ENCODE data around the gene MAIP1. TPM values are rescaled to one million over a fixed set of nuclear protein-coding genes. Genes with fewer than 3 reads are reported as not detected.

The MAIP1 gene
- total RNA-seq, 1 donor from 2014 or later, result 20.2 TPM

DNA sequence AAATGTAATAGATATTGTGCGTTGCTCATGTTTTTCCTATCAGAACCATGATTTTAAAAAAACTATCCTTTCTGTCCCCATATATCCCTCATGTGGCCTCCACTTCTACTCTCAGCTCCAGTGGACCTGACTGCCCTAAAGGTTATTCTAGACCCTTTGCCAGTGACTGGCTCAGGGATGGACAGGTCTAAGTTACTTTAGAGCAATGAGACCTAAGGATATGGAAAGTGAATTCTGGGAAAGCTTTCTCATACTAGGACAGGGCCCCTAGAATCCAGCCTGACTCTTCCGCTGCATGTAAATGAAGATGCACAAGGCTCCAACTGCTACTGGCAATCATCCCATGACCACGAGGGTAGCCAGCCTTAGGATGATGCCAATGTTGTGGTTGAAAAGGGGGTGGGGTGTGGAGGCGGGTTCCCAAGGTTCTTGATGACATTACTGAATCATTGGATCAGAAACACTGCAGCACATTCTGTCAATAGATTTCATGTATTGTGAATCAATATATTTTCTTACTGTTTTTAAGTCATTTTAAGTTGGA, 23.0 kb upstream of the MAIP1 start:
- ChIA-PET POLR2A (no interaction called here), CTCF (no interaction called here)
- Mint-ChIP-seq H3K4me1 (no peaks in the 10 kb centered on the region), H3K4me3 (no peak overlapping the region), H3K9me3 (no peaks in the 10 kb centered on the region), H3K27ac (no peak overlapping the region), H3K36me3 (ENCODE audit: low read depth) (peaks cover 42% of the 10 kb centered on the region), H3K27me3 (no peaks in the 10 kb centered on the region)
- ATAC-seq (ENCODE audit: low read depth) (no peak), DNase-seq (no peak)
- TF ChIP-seq, protein P1, sequence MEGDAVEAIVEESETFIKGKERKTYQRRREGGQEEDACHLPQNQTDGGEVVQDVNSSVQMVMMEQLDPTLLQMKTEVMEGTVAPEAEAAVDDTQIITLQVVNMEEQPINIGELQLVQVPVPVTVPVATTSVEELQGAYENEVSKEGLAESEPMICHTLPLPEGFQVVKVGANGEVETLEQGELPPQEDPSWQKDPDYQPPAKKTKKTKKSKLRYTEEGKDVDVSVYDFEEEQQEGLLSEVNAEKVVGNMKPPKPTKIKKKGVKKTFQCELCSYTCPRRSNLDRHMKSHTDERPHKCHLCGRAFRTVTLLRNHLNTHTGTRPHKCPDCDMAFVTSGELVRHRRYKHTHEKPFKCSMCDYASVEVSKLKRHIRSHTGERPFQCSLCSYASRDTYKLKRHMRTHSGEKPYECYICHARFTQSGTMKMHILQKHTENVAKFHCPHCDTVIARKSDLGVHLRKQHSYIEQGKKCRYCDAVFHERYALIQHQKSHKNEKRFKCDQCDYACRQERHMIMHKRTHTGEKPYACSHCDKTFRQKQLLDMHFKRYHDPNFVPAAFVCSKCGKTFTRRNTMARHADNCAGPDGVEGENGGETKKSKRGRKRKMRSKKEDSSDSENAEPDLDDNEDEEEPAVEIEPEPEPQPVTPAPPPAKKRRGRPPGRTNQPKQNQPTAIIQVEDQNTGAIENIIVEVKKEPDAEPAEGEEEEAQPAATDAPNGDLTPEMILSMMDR (IDR thresholded peaks at IDR 0.05), result no peak
- intact Hi-C loops (cut with micrococcal nuclease), result no loop called here

DNA sequence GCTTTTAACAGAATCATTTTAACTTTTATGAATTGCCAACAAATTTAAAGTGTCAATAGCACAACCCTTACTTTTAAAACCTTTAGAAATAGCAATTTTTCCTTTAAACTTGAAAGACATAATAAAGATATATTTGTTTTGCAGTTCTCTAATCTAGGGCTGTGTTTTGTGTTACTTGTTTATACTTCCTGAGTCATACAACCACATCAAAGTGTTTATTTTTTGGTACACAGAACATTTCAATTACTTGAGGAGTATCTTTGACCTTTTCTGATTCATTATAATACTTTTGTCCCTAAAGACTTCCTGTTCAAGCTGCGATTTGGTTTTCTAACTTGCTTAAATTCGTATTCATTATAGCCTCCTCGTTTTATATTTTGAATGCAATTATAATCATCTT, 21.9 kb upstream of the MAIP1 start:
- H3K4me1 Mint-ChIP-seq, result no peaks in the 10 kb centered on the region
- intact Hi-C loops (cut with micrococcal nuclease), result no loop called here
- peaks cover 50% of the 10 kb centered on the region for H3K36me3 Mint-ChIP-seq (ENCODE audit: low read depth)
- H3K27me3 Mint-ChIP-seq, result no peaks in the 10 kb centered on the region
- TF ChIP-seq, protein P1 (IDR thresholded peaks at IDR 0.05), result no peak
- DNase-seq (no peak), ATAC-seq (ENCODE audit: low read depth) (no peak)
- ChIA-PET CTCF (no interaction called here), POLR2A (no interaction called here)
- H3K4me3 Mint-ChIP-seq, result no peak overlapping the region
- H3K27ac Mint-ChIP-seq, result no peak overlapping the region
- H3K9me3 Mint-ChIP-seq, result no peaks in the 10 kb centered on the region

GRCh38 chr2:199936554-199936953, 18.8 kb upstream of the MAIP1 start:
- H3K4me3 Mint-ChIP-seq, result no peak overlapping the region
- TF ChIP-seq, protein P1 (IDR thresholded peaks at IDR 0.05), result no peak
- H3K4me1 Mint-ChIP-seq, result no peaks in the 10 kb centered on the region
- POLR2A ChIA-PET, result no interaction called here
- H3K9me3 Mint-ChIP-seq, result no peaks in the 10 kb centered on the region
- DNase-seq (no peak), ATAC-seq (ENCODE audit: low read depth) (no peak)
- CTCF ChIA-PET, result no interaction called here
- intact Hi-C loops (cut with micrococcal nuclease), result loop anchor here (2.0 kb wide), 1 partner anchor 14 kb away; no protein-coding TSS in a partner anchor
- H3K27ac Mint-ChIP-seq, result no peak overlapping the region
- peaks cover 41% of the 10 kb centered on the region for H3K36me3 Mint-ChIP-seq (ENCODE audit: low read depth)
- no peaks in the 10 kb centered on the region for H3K27me3 Mint-ChIP-seq

DNA sequence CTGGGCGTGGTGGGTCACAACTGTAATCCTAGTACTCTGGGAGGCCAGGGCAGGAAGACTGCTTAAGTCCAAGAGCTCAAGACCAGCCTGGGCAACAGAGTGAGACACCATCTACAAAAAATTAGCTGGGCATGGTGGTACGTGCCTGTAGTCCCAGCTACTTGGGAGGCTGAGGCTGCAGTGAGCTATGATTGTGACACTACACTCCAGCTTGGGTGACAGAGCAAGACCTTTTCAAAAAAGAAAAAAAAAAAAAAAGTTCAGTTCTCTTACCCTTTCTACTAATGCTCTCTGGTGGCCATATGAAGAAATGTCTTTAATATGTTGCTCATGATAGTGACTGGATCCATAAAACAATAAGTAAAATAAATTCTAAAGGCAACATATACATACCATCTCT, 15.0 kb upstream of the MAIP1 start:
- CTCF ChIA-PET, result interaction anchor here (1.1 to 1.6 kb wide), 2 partner anchors 200 to 228 kb away, joined by 3 to 4 read pairs; no protein-coding TSS in a partner anchor
- DNase-seq (no peak), ATAC-seq (ENCODE audit: low read depth) (no peak)
- TF ChIP-seq, protein P1 (IDR thresholded peaks at IDR 0.05), result no peak
- POLR2A ChIA-PET, result interaction anchor here (0.7 kb wide), 1 partner anchor 1975 kb away, joined by 4 read pairs; no protein-coding TSS in a partner anchor
- Mint-ChIP-seq H3K36me3 (ENCODE audit: low read depth) (peaks cover 45% of the 10 kb centered on the region), H3K9me3 (no peaks in the 10 kb centered on the region), H3K4me1 (no peaks in the 10 kb centered on the region), H3K27ac (no peak overlapping the region), H3K27me3 (no peaks in the 10 kb centered on the region), H3K4me3 (no peak overlapping the region)
- intact Hi-C loops (cut with micrococcal nuclease), result loop anchor here (1.0 kb wide), 1 partner anchor 236 kb away; no protein-coding TSS in a partner anchor

DNA sequence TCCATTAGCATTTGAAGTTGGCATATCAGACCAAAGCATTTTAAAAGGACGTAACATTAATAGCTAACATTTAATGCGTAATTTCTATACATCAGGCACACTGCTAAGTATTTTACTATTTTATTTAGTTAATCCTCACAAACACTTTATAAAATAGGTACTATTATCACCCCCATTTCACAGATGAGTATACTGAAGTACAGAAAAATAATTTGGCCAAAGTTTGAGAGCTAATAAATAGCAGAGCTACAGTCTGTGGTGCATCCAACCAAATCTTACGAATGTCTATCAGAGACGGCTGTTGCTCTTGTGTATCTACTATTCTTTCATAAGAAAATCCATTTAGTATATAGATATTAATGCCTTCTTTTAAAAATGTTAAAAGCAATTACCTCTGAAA, 12.0 kb upstream of the MAIP1 start:
- ATAC-seq (ENCODE audit: low read depth) (no peak), DNase-seq (no peak)
- CTCF ChIA-PET, result no interaction called here
- H3K27me3 Mint-ChIP-seq, result no peaks in the 10 kb centered on the region
- no peaks in the 10 kb centered on the region for H3K4me1 Mint-ChIP-seq
- H3K36me3 Mint-ChIP-seq (ENCODE audit: low read depth), result peaks cover 54% of the 10 kb centered on the region
- intact Hi-C loops (cut with micrococcal nuclease), result no loop called here
- H3K4me3 Mint-ChIP-seq, result no peak overlapping the region
- TF ChIP-seq, protein P1 (IDR thresholded peaks at IDR 0.05), result no peak
- POLR2A ChIA-PET, result no interaction called here
- H3K27ac Mint-ChIP-seq, result no peak overlapping the region
- H3K9me3 Mint-ChIP-seq, result no peaks in the 10 kb centered on the region
